Uterus (tissue), 2 donors: Measurements from ENCODE around the gene SOAT1.

Experiments used
- POLR2A ChIP-seq, 2 donors: fragments of 450-650 bp; IDR thresholded peaks; one replicate each; pipeline ENCODE4 v1.6.1; 2016; ENCODE audit warnings: antibody characterized with exemption in 2 of 2, mild to moderate bottlenecking in 1 of 2, moderate library complexity in 1 of 2
- TF ChIP-seq, protein P1 (sequence below), 4 experiments: fragments of 200-600 bp in 2 of 4; fragments of 450-650 bp in 2 of 4; sonication (generic) in 2 of 4; IDR thresholded peaks; one replicate each; pipeline ENCODE4 v1.5.1; 2016 to 2019; ENCODE audit warnings: antibody characterized with exemption in 4 of 4, mild to moderate bottlenecking in 2 of 4, moderate library complexity in 1 of 4

DNA sequence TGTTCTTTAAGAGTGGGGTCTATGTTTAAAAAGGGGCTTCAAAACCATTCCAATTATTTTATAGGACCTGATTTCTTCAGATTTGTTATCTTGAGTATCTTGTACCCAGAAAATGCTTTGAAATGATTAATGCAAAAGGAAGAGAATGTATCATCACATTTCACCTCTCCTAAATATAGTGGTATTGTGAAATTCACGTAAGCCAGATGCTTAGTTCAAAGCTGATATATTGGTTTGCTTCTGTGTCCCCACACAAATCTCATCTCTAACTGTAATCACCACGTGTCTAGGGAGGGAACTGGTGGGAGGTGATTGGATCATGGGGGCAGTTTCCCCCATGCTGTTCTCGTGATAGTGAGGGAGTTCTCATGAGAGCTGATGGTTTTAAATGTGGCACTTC lies 8.5 kb downstream of the SOAT1 start:
- no peak for TF ChIP-seq POLR2A (IDR thresholded peaks at IDR 0.05)
- TF ChIP-seq, protein P1, sequence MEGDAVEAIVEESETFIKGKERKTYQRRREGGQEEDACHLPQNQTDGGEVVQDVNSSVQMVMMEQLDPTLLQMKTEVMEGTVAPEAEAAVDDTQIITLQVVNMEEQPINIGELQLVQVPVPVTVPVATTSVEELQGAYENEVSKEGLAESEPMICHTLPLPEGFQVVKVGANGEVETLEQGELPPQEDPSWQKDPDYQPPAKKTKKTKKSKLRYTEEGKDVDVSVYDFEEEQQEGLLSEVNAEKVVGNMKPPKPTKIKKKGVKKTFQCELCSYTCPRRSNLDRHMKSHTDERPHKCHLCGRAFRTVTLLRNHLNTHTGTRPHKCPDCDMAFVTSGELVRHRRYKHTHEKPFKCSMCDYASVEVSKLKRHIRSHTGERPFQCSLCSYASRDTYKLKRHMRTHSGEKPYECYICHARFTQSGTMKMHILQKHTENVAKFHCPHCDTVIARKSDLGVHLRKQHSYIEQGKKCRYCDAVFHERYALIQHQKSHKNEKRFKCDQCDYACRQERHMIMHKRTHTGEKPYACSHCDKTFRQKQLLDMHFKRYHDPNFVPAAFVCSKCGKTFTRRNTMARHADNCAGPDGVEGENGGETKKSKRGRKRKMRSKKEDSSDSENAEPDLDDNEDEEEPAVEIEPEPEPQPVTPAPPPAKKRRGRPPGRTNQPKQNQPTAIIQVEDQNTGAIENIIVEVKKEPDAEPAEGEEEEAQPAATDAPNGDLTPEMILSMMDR (IDR thresholded peaks at IDR 0.05): no peak
